Stimulated activated effector memory CD8-positive, alpha-beta T cell treated with anti-CD3 and anti-CD28 coated beads, Interleukin-12 subunit alpha, Interleukin-12 subunit beta, amount 100 ng/mL, for 72 hours (primary cell): ENCODE data around the gene AFF1.
"Not testable (repeated sequence)": the region's sequence is repeated elsewhere in the genome, so short reads cannot be mapped to it uniquely, and the experiment has no call there.

Experiments used
- ATAC-seq: fragments of 150-1000 bp; cut with Tn5 transposase; 2 replicates; pipeline ENCODE4 v1.10.0; 2021
- DNase-seq, 2 donors: peaks; one replicate each; pipeline ENCODE4 v3.0.0; 2021 to 2022; ENCODE audit warnings: low spot score in 2 of 2
- H3K27ac Mint-ChIP-seq: one replicate; pipeline ENCODE4 v1.8.0; 2022; ENCODE audit warnings: mild to moderate bottlenecking, mixed read lengths
- H3K36me3 Mint-ChIP-seq: one replicate; pipeline ENCODE4 v1.8.0; 2022; ENCODE audit warnings: mild to moderate bottlenecking, mixed read lengths
- H3K4me1 Mint-ChIP-seq: one replicate; pipeline ENCODE4 v1.8.0; 2022; ENCODE audit warnings: mixed read lengths
- H3K4me3 Mint-ChIP-seq: one replicate; pipeline ENCODE4 v1.8.0; 2022; ENCODE audit warnings: mild to moderate bottlenecking, mixed read lengths
- H3K9me3 Mint-ChIP-seq: one replicate; pipeline ENCODE4 v1.8.0; 2022; ENCODE audit warnings: mixed read lengths

Gene AFF1

DNA sequence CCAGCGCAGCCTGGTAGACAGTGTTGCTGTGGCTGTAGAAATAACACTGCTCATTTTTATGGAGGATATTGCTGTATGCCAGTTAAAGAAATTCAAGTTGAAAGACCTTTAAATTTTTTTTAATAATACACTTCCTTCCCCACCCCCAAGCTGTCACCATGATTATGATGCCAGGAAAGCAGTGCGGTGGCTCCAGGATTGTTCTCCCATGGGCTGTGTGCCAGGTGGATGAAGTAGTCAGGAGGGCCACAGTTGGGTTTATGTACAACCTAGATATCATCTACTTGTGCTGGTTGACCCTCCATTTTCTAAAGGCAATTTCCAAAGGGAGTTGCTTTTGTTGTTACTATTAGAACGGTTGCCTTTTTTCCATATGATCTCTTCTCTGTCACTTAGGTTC, 136.6 kb downstream of the AFF1 start:
- no peak for DNase-seq
- no peak overlapping the region for H3K4me3 Mint-ChIP-seq
- no peaks in the 10 kb centered on the region for H3K9me3 Mint-ChIP-seq
- ATAC-seq = no peak
- H3K4me1 Mint-ChIP-seq = peaks cover 42% of the 10 kb centered on the region
- H3K27ac Mint-ChIP-seq = peak overlapping the region; percentile 48
- H3K36me3 Mint-ChIP-seq = peaks cover 20% of the 10 kb centered on the region

- H3K4me1 Mint-ChIP-seq = peaks cover 49% of the 10 kb centered on the region
- not testable (repeated sequence) for H3K9me3 Mint-ChIP-seq, ATAC-seq, H3K27ac Mint-ChIP-seq, DNase-seq
- peaks cover 20% of the 10 kb centered on the region for H3K36me3 Mint-ChIP-seq
- H3K4me3 Mint-ChIP-seq = peak overlapping the region; percentile 73
Measured at GRCh38 chr4:87072545-87072944, 137.7 kb downstream of the AFF1 start.

GRCh38 chr4:87073199-87074120, 138.6 kb downstream of the AFF1 start:
- Mint-ChIP-seq H3K36me3 (peaks cover 20% of the 10 kb centered on the region), H3K9me3 (no peaks in the 10 kb centered on the region), H3K4me3 (peak overlapping the region; percentile 73), H3K4me1 (peaks cover 53% of the 10 kb centered on the region), H3K27ac (peak overlapping the region; percentile 94)
- peak; percentile 30 to 70 for DNase-seq
- peak; percentile 98 for ATAC-seq

DNA sequence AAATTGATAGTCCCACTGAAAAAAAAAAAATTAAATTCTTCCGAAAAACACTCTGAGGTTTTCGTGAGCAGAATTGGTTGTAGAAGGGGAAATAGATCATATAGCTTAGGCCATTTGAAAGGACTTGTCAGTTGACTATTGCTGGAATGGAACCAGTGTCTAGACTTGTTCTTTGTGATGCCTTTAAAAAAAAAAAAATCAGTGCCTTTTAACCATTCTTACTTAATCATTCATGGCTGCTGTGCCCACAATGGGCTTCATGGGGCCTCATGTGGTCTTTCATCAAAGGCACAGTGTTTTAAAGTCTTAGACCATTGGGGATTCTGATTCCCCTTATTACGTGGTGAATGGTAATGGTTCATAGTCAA, 139.3 kb downstream of the AFF1 start:
- Mint-ChIP-seq H3K4me1 (peaks cover 49% of the 10 kb centered on the region), H3K9me3 (no peaks in the 10 kb centered on the region), H3K36me3 (peaks cover 20% of the 10 kb centered on the region), H3K27ac (peak overlapping the region; percentile 94), H3K4me3 (peak overlapping the region; percentile 73)
- ATAC-seq (peak; percentile 73), DNase-seq (no peak)

GRCh38 chr4:87075876-87076275, 141.1 kb downstream of the AFF1 start:
- Mint-ChIP-seq H3K9me3 (no peaks in the 10 kb centered on the region), H3K4me3 (no peak overlapping the region), H3K27ac (peak overlapping the region; percentile 63), H3K36me3 (peaks cover 20% of the 10 kb centered on the region), H3K4me1 (peaks cover 60% of the 10 kb centered on the region)
- DNase-seq = no peak
- no peak for ATAC-seq

DNA sequence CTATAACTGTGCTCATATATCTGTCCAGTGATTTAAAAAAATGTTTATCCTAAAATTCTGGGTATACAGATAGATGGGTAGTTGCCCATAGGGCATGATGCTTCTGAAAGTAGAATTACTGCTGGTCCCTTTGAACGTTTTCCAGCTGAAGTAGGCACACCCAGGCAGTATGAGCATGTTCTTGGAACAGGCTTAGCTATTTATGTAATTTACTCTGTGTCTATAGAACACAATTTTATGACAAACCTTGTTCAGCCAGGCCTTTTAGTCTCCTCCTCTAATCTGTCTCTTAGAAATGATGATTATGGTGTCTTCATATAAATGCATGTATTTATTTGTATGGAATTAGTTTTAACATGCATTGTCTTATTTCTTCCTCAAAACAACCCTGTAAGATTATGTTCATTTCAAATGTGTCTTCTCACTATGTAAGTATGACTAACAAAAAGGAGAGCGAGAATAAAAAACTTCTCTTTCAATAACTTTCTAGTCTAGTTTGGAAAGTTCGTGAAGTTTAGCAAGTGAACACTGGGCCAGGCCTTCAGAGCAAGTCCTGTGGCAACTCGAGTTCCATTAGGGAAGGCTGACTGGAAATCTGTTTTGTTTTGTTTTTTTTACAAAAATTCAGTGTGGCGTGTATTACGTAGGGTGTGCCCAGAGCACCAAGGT, 142.0 kb downstream of the AFF1 start:
- no peak for DNase-seq
- Mint-ChIP-seq H3K9me3 (no peaks in the 10 kb centered on the region), H3K4me1 (peaks cover 55% of the 10 kb centered on the region), H3K36me3 (peaks cover 15% of the 10 kb centered on the region), H3K4me3 (no peak overlapping the region), H3K27ac (no peak overlapping the region)
- no peak for ATAC-seq

DNA sequence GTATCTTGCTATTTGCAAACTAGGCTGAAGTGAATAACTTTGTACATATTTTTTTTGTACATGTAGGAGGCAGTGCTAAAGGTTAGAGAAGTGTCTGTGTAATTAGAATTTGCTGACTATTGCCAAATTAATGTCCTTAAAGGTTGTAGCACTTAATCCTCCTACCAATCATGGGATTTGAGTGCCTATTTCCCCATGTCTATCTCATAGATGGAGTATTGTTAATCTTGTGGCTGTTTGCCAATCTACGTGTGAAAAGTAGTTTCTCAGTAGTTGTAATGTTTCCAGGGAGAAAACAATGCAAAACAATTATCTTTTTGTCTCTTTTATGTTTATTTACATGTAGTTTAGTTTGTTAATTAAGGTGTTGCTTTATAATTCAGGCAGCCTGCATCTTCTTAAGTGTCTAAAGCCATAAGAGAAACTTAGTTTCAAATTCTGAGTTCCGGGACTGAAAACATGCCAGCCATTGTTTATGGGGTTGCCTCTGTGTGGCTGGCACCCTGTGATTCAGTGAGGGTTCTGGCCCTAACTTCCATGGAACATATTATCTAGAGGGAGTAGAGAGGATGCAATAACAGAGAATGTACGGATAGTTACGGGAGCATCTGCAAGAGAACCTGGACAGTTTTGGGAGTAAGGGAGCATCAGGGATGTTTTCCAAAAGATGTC, 143.2 kb downstream of the AFF1 start:
- peaks cover 52% of the 10 kb centered on the region for H3K4me1 Mint-ChIP-seq
- DNase-seq (no peak), ATAC-seq (no peak)
- no peak overlapping the region for H3K27ac Mint-ChIP-seq
- H3K4me3 Mint-ChIP-seq = no peak overlapping the region
- H3K9me3 Mint-ChIP-seq = no peaks in the 10 kb centered on the region
- H3K36me3 Mint-ChIP-seq = peaks cover 11% of the 10 kb centered on the region

DNA sequence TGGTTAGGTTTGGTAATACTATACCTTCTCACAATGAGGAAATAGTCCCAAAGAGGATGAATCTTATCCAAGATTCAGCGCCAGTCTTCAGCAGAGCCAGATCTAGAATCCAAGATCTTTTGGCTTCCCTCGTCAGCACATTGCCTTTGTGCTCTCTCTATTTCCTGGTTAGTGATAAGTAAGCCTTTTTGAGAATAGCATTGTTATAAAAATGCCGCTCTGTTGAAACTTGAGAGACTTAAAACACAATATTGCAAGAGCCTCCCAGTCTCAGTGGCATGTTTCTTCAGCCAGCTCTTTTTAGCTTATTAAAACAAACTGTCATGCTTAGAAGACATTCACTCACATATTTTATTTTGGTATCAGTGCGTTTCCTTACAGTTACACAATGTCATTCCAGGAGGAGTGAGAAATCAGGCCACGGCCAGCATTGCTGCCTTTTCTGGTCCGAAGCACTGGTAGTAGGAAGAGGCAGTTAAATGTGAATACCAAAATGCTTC, 144.2 kb downstream of the AFF1 start:
- DNase-seq (no peak), ATAC-seq (no peak)
- Mint-ChIP-seq H3K9me3 (no peaks in the 10 kb centered on the region), H3K4me3 (no peak overlapping the region), H3K27ac (no peak overlapping the region), H3K36me3 (peaks cover 4% of the 10 kb centered on the region), H3K4me1 (peaks cover 43% of the 10 kb centered on the region)

DNA sequence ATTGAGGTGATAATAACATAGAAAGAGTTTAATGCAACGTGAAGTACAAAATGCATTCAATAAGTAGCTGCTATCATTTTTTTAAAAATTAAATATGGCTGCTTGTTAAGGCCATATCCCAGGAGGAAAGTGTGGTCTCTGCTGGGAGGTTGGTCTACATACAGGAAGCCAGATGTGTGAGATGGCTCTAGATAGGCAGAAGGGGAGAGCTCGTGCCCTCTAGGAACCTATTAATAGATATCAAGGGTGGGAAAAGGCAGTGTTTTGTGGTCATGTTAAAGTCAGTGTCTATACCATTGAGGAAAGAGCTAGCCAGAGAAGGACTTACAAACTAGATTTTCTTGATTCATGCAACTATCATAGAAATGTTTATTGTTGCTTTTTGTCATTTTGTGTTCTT, 145.2 kb downstream of the AFF1 start:
- Mint-ChIP-seq H3K4me1 (peaks cover 41% of the 10 kb centered on the region), H3K9me3 (no peaks in the 10 kb centered on the region), H3K4me3 (no peak overlapping the region), H3K36me3 (peaks cover 12% of the 10 kb centered on the region), H3K27ac (peak overlapping the region; percentile 48)
- DNase-seq (no peak), ATAC-seq (no peak)

GRCh38 chr4:87080462-87080861, 145.7 kb downstream of the AFF1 start:
- H3K9me3 Mint-ChIP-seq = no peaks in the 10 kb centered on the region
- no peak for ATAC-seq
- H3K27ac Mint-ChIP-seq = peak overlapping the region; percentile 48
- no peak overlapping the region for H3K4me3 Mint-ChIP-seq
- DNase-seq = no peak
- H3K36me3 Mint-ChIP-seq = peaks cover 16% of the 10 kb centered on the region
- H3K4me1 Mint-ChIP-seq = peaks cover 37% of the 10 kb centered on the region

GRCh38 chr4:87081826-87082225, 147.0 kb downstream of the AFF1 start:
- no peak for ATAC-seq
- no peak for DNase-seq
- Mint-ChIP-seq H3K4me1 (peaks cover 31% of the 10 kb centered on the region), H3K4me3 (no peak overlapping the region), H3K27ac (no peak overlapping the region), H3K36me3 (peaks cover 30% of the 10 kb centered on the region), H3K9me3 (no peaks in the 10 kb centered on the region)

DNA sequence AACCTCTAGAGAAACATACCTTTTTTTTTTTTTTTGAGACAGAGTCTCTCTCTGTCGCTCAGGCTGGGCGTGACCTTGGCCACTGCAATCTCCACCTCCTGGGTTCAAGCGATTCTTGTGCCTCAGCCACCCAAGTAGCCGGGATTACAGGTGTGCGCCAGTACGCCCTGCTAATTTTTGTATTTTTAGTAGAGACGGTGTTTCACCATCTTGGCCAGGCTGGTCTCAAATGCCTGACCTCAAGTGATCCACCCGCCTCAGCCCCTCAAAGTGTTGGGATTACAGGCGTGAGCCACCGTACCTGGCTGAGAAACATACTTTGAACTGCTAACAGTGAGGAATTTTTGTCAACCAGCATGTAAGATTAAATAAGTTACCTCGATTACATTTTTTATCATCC, 150.9 kb downstream of the AFF1 start:
- H3K27ac Mint-ChIP-seq, DNase-seq, H3K4me3 Mint-ChIP-seq, H3K4me1 Mint-ChIP-seq, ATAC-seq, H3K9me3 Mint-ChIP-seq: not testable (repeated sequence)
- peaks cover 52% of the 10 kb centered on the region for H3K36me3 Mint-ChIP-seq

DNA sequence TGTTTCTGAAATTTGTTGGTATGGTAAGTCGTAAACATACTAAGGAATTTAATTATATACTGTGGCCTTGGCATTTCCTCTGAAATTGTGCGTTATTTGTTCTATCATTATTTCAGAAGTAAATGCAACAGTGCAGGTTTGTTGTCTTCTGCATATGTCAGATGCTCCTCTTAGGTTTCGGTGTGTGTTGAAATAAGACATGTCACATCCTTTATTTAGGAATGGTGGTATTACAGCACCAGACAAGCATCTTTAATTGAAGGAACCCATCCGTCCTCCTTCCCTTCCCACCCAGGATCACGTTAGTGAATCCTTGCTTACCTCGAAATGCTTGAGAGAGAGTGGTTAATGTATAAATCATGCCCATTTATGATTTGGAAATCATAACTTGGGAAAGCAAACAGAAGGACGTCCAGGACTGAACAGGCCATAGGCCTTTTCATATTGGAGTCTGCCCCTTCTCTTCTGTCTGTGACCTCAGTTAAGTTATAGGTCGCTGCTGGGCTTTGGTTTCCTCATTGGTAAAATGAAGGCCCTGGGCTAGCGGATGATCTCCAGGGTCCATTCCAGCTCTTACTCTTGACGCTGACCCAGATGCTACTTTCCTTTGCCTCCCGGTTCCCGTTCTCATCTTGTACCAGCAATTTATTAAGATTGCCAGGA, 151.5 kb downstream of the AFF1 start:
- Mint-ChIP-seq H3K36me3 (peaks cover 58% of the 10 kb centered on the region), H3K27ac (peak overlapping the region; percentile 9), H3K9me3 (no peaks in the 10 kb centered on the region), H3K4me3 (no peak overlapping the region), H3K4me1 (peaks cover 6% of the 10 kb centered on the region)
- DNase-seq (no peak), ATAC-seq (no peak)

GRCh38 chr4:87087015-87087414, 152.2 kb downstream of the AFF1 start:
- Mint-ChIP-seq H3K9me3 (no peaks in the 10 kb centered on the region), H3K36me3 (peaks cover 58% of the 10 kb centered on the region), H3K4me3 (no peak overlapping the region), H3K4me1 (peaks cover 6% of the 10 kb centered on the region), H3K27ac (peak overlapping the region; percentile 9)
- no peak for ATAC-seq
- DNase-seq = no peak

DNA sequence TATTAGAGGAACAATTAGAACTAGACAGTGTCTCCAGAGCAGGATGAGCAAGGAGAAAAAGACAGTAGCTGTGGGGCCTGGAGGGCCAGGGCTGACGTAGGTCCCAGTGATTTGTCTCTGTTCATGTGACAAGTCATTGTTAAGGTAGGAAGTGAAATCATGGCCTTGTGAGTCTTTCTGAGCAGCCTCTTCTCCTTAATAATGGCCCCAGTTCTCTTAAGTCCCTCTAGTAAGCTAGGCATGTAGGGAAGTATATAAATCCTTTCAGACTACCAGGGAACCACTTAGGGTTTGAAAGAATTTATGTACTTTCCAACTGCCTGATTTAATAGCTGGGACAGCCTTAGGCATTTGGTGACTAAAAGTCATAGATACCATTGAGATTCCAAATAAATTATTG, 152.6 kb downstream of the AFF1 start:
- Mint-ChIP-seq H3K4me1 (peaks cover 6% of the 10 kb centered on the region), H3K36me3 (peaks cover 59% of the 10 kb centered on the region), H3K4me3 (no peak overlapping the region), H3K9me3 (no peaks in the 10 kb centered on the region), H3K27ac (peak overlapping the region; percentile 9)
- no peak for DNase-seq
- no peak for ATAC-seq
